Astrocyte of the cerebellum (primary cell): ENCODE data around the gene ZMIZ1.
"Not testable (repeated sequence)": the region's sequence is repeated elsewhere in the genome, so short reads cannot be mapped to it uniquely, and the experiment has no call there.

Experiments used
- DNase-seq: peaks from one replicate; pipeline ENCODE4 v3.0.0-alpha.2; 2011; ENCODE audit warnings: low read depth
- H3K4me3 ChIP-seq: 2 replicates; pipeline ENCODE4 v1.5.1; 2011; ENCODE audit warnings: mild to moderate bottlenecking, low read depth, low read length, moderate library complexity
- CTCF ChIP-seq: IDR thresholded peaks from 2 replicates; pipeline ENCODE4 v1.5.1; 2012; ENCODE audit warnings: low read length, low read depth, moderate library complexity, mild to moderate bottlenecking; ENCODE audit errors: missing control alignments
- in situ Hi-C: cut with HindIII; loops from 2 replicates; pipeline ENCODE4 v1.10.0; 2017; ENCODE audit warnings: low sequenced_read_pairs

The ZMIZ1 gene

GRCh38 chr10:79336276-79336675, 267.5 kb downstream of the ZMIZ1 start:
- TF ChIP-seq CTCF, result no peak
- DNase-seq, result no peak
- no peak overlapping the region for H3K4me3 ChIP-seq
- in situ Hi-C loops, result no loop called here

- in situ Hi-C loops, result no loop called here
- no peak overlapping the region for H3K4me3 ChIP-seq
- no peak for DNase-seq
- TF ChIP-seq CTCF, result no peak
Observed at GRCh38 chr10:79336739-79337138, 268.0 kb downstream of the ZMIZ1 start.

GRCh38 chr10:79337783-79338469, 269.2 kb downstream of the ZMIZ1 start:
- DNase-seq, in situ Hi-C loops, H3K4me3 ChIP-seq: not testable (repeated sequence)

- in situ Hi-C loops, result no loop called here
- no peak for DNase-seq
- no peak for TF ChIP-seq CTCF
- H3K4me3 ChIP-seq, result no peak overlapping the region
Observed at GRCh38 chr10:79339266-79339665, 270.5 kb downstream of the ZMIZ1 start.

GRCh38 chr10:79340646-79341244, 272.0 kb downstream of the ZMIZ1 start:
- no peak for DNase-seq
- H3K4me3 ChIP-seq, result no peak overlapping the region
- no peak for TF ChIP-seq CTCF
- in situ Hi-C loops, result loop anchor here (5.0 kb wide), 1 partner anchor 72 kb away; no protein-coding TSS in a partner anchor

GRCh38 chr10:79342295-79342761, 273.6 kb downstream of the ZMIZ1 start:
- no peak for DNase-seq
- no peak overlapping the region for H3K4me3 ChIP-seq
- in situ Hi-C loops, result loop anchor here (5.0 kb wide), 1 partner anchor 70 kb away; no protein-coding TSS in a partner anchor
- TF ChIP-seq CTCF, result no peak
